ENCODE measurements around the gene SLC23A3.

Gene SLC23A3

GRCh38 chr2:219140722-219141121 is 29.1 kb downstream of the SLC23A3 start:
- DNase-seq = no peak

- DNase-seq = no peak
These were observed 35.9 kb downstream of the SLC23A3 start for GRCh38 chr2:219133976-219134375.

- no peak for DNase-seq
These were observed 38.1 kb downstream of the SLC23A3 start for GRCh38 chr2:219131744-219132143.

GRCh38 chr2:219131327-219131726 is 38.5 kb downstream of the SLC23A3 start:
- no peak for DNase-seq

- no peak for DNase-seq
These were observed 40.2 kb downstream of the SLC23A3 start for GRCh38 chr2:219129589-219129988.

- no peak for DNase-seq
These were observed 41.4 kb downstream of the SLC23A3 start for GRCh38 chr2:219128396-219128795.

GRCh38 chr2:219127037-219127635 is 42.7 kb downstream of the SLC23A3 start:
- DNase-seq = no peak

- no peak for DNase-seq
These were observed 43.3 kb downstream of the SLC23A3 start for GRCh38 chr2:219126555-219126954.

GRCh38 chr2:219125886-219126270 is 44.0 kb downstream of the SLC23A3 start:
- DNase-seq = no peak

- no peak for DNase-seq
These were observed 44.5 kb downstream of the SLC23A3 start for GRCh38 chr2:219125225-219125885.

GRCh38 chr2:219124381-219125110 is 45.3 kb downstream of the SLC23A3 start:
- DNase-seq = no peak

- DNase-seq = no peak
These were observed 46.3 kb downstream of the SLC23A3 start for GRCh38 chr2:219123356-219124135.

- DNase-seq = no peak
These were observed 47.4 kb downstream of the SLC23A3 start for GRCh38 chr2:219122202-219122980.

- DNase-seq = no peak
These were observed 49.7 kb downstream of the SLC23A3 start for GRCh38 chr2:219120082-219120481.

GRCh38 chr2:219119422-219120043 is 50.3 kb downstream of the SLC23A3 start:
- peak; percentile 35 to 43 for DNase-seq

- DNase-seq = no peak
These were observed 51.3 kb downstream of the SLC23A3 start for GRCh38 chr2:219118504-219118903.

- DNase-seq = no peak
These were observed 52.8 kb downstream of the SLC23A3 start for GRCh38 chr2:219116776-219117646.

GRCh38 chr2:219112651-219113338 is 57.0 kb downstream of the SLC23A3 start:
- DNase-seq = no peak

GRCh38 chr2:219112062-219112406 is 57.8 kb downstream of the SLC23A3 start:
- no peak for DNase-seq
